ENCODE results near the gene IPO11.
A peak's percentile ranks its signal among the peaks of the same experiment; 100 is the strongest.

IPO11 gene

DNA sequence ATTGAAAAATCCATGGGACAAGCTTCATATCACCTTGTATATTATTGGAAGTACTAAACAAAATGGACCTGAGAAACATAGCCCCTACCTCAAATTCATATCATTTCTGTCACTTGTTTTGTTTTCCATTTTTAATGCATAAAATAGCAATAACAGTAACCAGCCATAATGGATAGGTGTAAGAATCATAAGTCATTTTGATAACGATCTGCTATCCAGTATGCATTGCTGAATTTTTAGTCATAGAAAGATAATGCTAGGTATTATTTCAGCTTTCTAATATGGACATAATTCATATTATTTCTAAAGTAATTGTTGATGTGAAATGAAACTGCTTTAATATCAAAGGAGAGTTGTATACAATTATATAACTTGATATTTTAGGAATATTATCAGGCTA lies 164.9 kb downstream of the IPO11 start:
- TF ChIP-seq, protein P1, sequence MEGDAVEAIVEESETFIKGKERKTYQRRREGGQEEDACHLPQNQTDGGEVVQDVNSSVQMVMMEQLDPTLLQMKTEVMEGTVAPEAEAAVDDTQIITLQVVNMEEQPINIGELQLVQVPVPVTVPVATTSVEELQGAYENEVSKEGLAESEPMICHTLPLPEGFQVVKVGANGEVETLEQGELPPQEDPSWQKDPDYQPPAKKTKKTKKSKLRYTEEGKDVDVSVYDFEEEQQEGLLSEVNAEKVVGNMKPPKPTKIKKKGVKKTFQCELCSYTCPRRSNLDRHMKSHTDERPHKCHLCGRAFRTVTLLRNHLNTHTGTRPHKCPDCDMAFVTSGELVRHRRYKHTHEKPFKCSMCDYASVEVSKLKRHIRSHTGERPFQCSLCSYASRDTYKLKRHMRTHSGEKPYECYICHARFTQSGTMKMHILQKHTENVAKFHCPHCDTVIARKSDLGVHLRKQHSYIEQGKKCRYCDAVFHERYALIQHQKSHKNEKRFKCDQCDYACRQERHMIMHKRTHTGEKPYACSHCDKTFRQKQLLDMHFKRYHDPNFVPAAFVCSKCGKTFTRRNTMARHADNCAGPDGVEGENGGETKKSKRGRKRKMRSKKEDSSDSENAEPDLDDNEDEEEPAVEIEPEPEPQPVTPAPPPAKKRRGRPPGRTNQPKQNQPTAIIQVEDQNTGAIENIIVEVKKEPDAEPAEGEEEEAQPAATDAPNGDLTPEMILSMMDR (IDR thresholded peaks at IDR 0.05; ENCODE audit: low read depth, low read length), result no peak
- DNase-seq (ENCODE audit: low read depth in 2 of 2), result no peak
- H3K4me3 ChIP-seq (replicated peaks in 1 of 2; ENCODE audit: low read depth in 2 of 2, low read length in 2 of 2), result no peak overlapping the region

DNA sequence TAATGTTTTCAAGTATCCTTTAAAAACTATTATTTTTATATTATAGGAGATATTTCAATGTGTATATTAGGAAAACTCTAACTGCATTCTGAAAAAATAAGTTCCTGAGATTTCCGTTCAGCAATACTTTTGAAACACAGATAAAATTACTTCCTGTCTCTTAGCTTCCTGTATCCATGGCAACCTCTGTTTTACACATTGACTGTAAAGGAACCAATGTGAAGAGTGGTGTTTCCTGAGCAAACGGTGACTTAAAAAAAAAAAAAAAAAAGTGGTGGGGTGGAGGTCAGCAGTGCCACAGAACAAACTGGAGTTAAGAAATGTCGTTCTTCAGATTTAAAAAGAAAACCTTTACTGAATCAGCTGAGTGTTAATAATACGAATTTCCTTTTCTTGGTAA lies 166.0 kb downstream of the IPO11 start, which contains the start of gene LRRC70:
LRRC70 (plus strand) TSS at position 280 of the 400 bp plus-strand sequence. CDS start 620 bp downstream, outside the sequence.
- TF ChIP-seq, protein P1 (IDR thresholded peaks at IDR 0.05; ENCODE audit: low read depth, low read length), result no peak
- peak; percentile 92 to 96 for DNase-seq (ENCODE audit: low read depth in 2 of 2)

DNA sequence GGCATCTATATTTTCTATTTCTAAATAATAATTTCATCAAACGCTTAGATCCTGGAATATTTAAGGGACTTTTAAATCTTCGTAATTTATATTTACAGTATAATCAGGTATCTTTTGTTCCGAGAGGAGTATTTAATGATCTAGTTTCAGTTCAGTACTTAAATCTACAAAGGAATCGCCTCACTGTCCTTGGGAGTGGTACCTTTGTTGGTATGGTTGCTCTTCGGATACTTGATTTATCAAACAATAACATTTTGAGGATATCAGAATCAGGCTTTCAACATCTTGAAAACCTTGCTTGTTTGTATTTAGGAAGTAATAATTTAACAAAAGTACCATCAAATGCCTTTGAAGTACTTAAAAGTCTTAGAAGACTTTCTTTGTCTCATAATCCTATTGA lies 167.2 kb downstream of the IPO11 start:
- no peak overlapping the region for H3K4me3 ChIP-seq (replicated peaks in 1 of 2; ENCODE audit: low read depth in 2 of 2, low read length in 2 of 2)

More for the DNA sequence above, 166.0 kb downstream of the IPO11 start, which contains the start of gene LRRC70:
- no peak within 1 kb of the TSS for H3K4me3 ChIP-seq (replicated peaks in 1 of 2; ENCODE audit: low read depth in 2 of 2, low read length in 2 of 2)

DNA sequence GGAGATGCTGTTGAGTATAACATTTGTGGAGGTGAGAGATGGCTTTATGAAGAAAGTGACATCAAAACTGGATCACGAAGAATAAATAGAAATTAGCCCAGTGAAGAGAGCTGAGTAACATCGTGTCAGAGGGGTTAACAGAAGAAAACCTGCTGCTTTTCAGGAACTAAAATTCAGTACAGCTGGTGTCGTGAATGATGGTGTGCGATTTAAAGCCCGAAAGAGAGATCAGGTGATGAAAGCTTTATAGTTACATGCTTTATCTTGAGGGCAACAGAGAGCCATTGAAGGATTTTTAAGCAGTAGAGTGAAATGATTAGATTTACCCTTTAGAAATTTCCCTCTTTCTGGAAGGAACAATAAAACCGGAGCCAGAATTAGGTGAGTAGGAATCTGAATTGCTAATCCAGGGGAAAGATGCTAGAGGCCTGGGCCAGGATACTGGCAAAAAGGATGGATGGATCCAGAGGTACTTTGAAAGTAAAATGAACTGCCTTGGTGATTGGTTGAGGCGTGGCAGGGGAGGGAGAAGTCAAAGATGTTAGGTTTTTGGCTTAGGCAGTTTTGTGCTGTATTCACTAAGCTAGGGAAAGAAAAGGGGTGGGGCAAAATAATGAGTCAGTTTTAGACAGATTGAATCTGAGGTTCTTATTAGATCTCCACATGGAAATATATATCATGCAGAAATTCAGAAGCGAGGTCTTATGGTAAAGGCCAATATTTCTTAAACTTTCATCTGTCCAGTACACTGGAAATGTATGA lies 169.5 kb downstream of the IPO11 start:
- TF ChIP-seq, protein P1 (IDR thresholded peaks at IDR 0.05; ENCODE audit: low read depth, low read length), result no peak
- DNase-seq (ENCODE audit: low read depth in 2 of 2), result peak; percentile 13 to 19
- no peak overlapping the region for H3K4me3 ChIP-seq (replicated peaks in 1 of 2; ENCODE audit: low read depth in 2 of 2, low read length in 2 of 2)

More for the DNA sequence above, 167.2 kb downstream of the IPO11 start:
- TF ChIP-seq, protein P1 (IDR thresholded peaks at IDR 0.05; ENCODE audit: low read depth, low read length), result no peak
- no peak for DNase-seq (ENCODE audit: low read depth in 2 of 2)

DNA sequence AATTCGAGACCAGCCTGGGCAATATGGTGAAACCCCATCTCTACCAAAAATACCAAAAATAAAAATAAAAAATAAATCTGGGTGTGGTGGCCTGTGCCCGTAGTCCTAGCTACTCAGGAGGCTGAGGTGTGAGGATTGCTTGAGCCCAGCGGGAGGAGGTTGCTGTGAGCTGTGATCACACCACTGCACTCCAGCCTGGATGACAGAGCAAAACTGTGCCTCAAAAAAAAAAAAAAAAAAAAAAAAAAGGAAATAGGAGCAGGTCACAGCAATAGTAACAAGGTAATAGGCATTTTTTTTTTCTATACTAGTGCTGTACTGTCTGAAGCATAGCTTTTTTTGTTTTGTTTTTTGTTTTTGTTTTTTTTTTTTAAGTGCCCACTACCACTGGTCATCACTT lies 171.8 kb downstream of the IPO11 start:
- DNase-seq (ENCODE audit: low read depth in 2 of 2), result no peak
- no peak overlapping the region for H3K4me3 ChIP-seq (replicated peaks in 1 of 2; ENCODE audit: low read depth in 2 of 2, low read length in 2 of 2)
- TF ChIP-seq, protein P1 (IDR thresholded peaks at IDR 0.05; ENCODE audit: low read depth, low read length), result no peak

DNA sequence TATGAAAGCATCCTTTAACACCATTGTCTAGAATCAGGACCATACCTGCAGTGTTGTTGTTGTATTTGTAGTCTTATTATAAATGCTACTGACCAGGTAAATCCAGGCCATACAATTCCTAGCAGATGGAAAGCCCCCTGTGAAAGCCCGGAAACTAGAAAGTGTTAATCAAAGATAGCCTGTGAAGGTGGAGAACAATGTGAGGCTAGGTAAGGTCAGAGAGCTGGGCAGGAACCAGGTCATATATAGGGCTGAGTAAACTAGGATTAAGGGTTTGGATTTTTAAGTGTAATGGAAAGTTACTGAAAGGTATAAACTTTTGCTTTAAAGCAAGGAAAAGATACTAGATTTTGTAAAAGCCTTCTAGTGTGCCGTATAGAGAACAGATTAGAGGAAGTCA lies 172.7 kb downstream of the IPO11 start:
- TF ChIP-seq, protein P1 (IDR thresholded peaks at IDR 0.05; ENCODE audit: low read depth, low read length), result no peak
- no peak overlapping the region for H3K4me3 ChIP-seq (replicated peaks in 1 of 2; ENCODE audit: low read depth in 2 of 2, low read length in 2 of 2)
- DNase-seq (ENCODE audit: low read depth in 2 of 2), result no peak

Measured in cardiac fibroblast (primary cell).